Activated T-cell treated with anti-CD3 and anti-CD28 coated beads, Interleukin-2, amount 50 U/mL, for 72 hours (primary cell): ENCODE measurements around the gene LPIN1. TPM values are rescaled to one million over a fixed set of nuclear protein-coding genes. Genes with fewer than 3 reads are reported as not detected.

Source experiments
- ATAC-seq, 2 donors: fragments of 150-1000 bp; cut with Tn5 transposase; replicated peaks in 1 of 2; 2 replicates each; pipeline ENCODE4 v1.10.0; 2021; ENCODE audit warnings: moderate library complexity in 2 of 2, mild to moderate bottlenecking in 1 of 2
- DNase-seq, 2 donors: peaks; one replicate each; pipeline ENCODE4 v3.0.0; 2021 to 2022; ENCODE audit warnings: mixed read lengths in 1 of 2
- H3K27ac Mint-ChIP-seq: one replicate; pipeline ENCODE4 v1.8.0; 2022; ENCODE audit warnings: mild to moderate bottlenecking, moderate library complexity, mixed read lengths
- H3K27me3 Mint-ChIP-seq: one replicate; pipeline ENCODE4 v1.8.0; 2022; ENCODE audit warnings: low read depth, mixed read lengths
- H3K36me3 Mint-ChIP-seq, 2 donors: one replicate each; pipeline ENCODE4 v1.8.0; 2022; ENCODE audit warnings: mixed read lengths in 2 of 2, mild to moderate bottlenecking in 1 of 2; ENCODE audit not compliant: insufficient read depth in 2 of 2
- H3K4me1 Mint-ChIP-seq: one replicate; pipeline ENCODE4 v1.8.0; 2022; ENCODE audit warnings: low read depth, mixed read lengths
- H3K4me3 Mint-ChIP-seq, 2 donors: one replicate each; pipeline ENCODE4 v1.8.0; 2022; ENCODE audit warnings: mild to moderate bottlenecking in 2 of 2, mixed read lengths in 2 of 2, moderate library complexity in 2 of 2
- H3K9me3 Mint-ChIP-seq, 2 donors: one replicate each; pipeline ENCODE4 v1.8.0; 2022; ENCODE audit warnings: mixed read lengths in 2 of 2
- total RNA-seq, 2 donors: library from RNA; stranded (reverse); gene quantifications; one replicate each; pipeline ENCODE4 v1.2.3, GENCODE V29; 2022

The LPIN1 gene
- total RNA-seq, 2 donors from 2014 or later = 45.4 to 63.2 TPM

DNA sequence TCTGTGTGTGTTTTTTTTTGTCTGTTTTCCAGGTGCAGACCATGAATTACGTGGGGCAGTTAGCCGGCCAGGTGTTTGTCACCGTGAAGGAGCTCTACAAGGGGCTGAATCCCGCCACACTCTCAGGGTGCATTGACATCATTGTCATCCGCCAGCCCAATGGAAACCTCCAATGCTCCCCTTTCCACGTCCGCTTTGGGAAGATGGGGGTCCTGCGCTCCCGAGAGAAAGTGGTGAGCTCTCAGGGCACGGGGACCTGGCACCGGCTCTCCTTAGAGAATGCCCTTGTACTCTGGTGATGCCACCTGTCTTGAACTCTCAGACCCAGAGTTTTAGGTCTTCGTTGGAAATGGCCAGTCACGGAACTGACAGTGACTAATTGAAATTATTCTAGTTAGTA, 19.1 kb downstream of the LPIN1 start:
- no peaks in the 10 kb centered on the region for H3K27me3 Mint-ChIP-seq
- H3K9me3 Mint-ChIP-seq = no peaks in the 10 kb centered on the region
- no peak for DNase-seq
- H3K36me3 Mint-ChIP-seq = peaks cover 3 to 25% of the 10 kb centered on the region in 2 donors
- H3K4me3 Mint-ChIP-seq = no peak overlapping the region
- no peak overlapping the region for H3K27ac Mint-ChIP-seq
- no peak for ATAC-seq
- peaks cover 12% of the 10 kb centered on the region for H3K4me1 Mint-ChIP-seq

DNA sequence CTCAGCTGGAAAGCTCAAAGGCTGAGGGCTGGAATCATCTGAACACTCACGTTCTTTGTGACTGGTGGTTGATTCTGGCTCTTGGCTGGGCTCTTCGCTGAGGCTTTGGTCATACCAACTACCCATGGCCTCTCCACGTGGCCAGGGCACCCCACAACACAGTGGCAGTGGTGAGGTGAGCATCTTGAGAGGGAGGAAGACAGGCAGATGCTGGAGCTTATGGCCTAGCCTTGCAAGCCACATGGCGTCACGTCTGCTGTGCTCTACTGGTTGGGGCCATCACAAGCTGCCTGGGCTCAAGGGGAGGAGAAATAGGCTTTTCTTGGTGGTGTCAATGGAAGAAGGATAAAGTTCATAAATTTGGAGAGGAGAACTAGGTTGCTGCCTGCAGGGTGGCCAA, 19.6 kb downstream of the LPIN1 start:
- ATAC-seq (no peak), DNase-seq (no peak)
- Mint-ChIP-seq H3K4me1 (peaks cover 10% of the 10 kb centered on the region), H3K4me3 (no peak overlapping the region), H3K9me3 (no peaks in the 10 kb centered on the region), H3K27ac (no peak overlapping the region), H3K36me3 (peaks cover 3 to 25% of the 10 kb centered on the region in 2 donors), H3K27me3 (no peaks in the 10 kb centered on the region)

DNA sequence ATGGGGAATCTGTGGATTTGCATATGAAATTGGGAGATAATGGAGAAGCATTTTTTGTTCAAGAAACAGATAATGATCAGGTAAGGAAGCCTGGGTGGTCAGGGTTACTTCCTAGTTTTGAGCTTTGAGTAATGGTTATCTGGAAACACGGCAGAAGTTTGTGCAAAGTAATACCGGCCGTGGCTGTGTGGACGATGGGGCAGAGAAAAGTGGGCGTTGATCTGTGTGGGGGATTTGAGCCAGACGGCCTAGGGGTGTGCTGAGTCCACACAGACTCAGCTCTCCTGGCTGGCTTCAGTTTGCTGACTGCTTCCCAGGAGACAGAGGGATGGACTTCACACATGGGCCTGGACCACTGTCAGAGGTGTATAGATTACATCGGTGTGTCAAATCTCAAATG, 21.3 kb downstream of the LPIN1 start:
- no peak for ATAC-seq

DNA sequence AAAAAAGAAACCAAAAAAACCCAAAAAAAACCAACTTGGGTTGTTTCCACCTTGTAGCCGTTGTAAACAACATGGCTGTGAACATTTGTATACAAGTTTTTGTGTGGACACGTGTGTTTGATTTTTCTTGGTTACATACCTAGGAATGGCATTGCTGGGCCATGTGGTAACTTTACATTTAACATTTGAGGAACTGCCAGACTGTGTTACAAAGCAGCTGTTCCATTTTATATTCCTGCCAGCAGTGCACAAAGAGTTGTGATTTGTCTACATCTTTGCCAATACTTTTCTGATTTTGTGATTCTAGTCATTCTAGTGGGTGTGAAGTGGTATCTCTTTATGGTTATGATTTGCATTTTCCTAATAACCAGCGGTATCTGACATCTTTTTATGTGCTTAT, 22.5 kb downstream of the LPIN1 start:
- no peak for ATAC-seq
- Mint-ChIP-seq H3K27me3 (no peaks in the 10 kb centered on the region), H3K27ac (peak overlapping the region; percentile 64), H3K36me3 (peaks cover 8 to 33% of the 10 kb centered on the region in 2 donors), H3K4me1 (peaks cover 13% of the 10 kb centered on the region), H3K4me3 (no peak overlapping the region), H3K9me3 (no peaks in the 10 kb centered on the region)
- no peak for DNase-seq

More for the DNA sequence above, 21.3 kb downstream of the LPIN1 start:
- Mint-ChIP-seq H3K9me3 (no peaks in the 10 kb centered on the region), H3K4me3 (no peak overlapping the region), H3K4me1 (peaks cover 6% of the 10 kb centered on the region), H3K27me3 (no peaks in the 10 kb centered on the region), H3K36me3 (peaks cover 6 to 27% of the 10 kb centered on the region in 2 donors), H3K27ac (no peak overlapping the region)
- no peak for DNase-seq

DNA sequence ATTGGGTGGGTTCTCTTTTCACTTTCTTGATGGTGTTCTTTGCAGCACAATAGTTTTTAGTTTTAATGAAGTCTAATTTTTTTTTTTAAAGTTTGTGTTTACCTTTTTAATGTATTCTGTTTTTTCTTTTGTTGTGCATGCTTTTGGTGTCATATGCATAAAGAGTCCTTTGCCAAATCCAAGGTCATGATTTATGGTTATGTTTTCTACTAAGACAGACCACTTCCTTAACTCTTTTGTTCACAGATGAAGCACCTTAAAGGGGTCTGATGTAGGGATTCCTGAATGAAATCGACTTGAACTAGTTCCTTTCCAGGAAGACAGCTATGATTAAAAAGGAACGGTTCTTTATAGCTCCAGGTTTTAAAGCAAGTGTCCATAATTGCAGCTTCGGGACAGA, 23.1 kb downstream of the LPIN1 start:
- peaks cover 13 to 38% of the 10 kb centered on the region in 2 donors for H3K36me3 Mint-ChIP-seq
- H3K27ac Mint-ChIP-seq = peak overlapping the region; percentile 64
- no peak for DNase-seq

DNA sequence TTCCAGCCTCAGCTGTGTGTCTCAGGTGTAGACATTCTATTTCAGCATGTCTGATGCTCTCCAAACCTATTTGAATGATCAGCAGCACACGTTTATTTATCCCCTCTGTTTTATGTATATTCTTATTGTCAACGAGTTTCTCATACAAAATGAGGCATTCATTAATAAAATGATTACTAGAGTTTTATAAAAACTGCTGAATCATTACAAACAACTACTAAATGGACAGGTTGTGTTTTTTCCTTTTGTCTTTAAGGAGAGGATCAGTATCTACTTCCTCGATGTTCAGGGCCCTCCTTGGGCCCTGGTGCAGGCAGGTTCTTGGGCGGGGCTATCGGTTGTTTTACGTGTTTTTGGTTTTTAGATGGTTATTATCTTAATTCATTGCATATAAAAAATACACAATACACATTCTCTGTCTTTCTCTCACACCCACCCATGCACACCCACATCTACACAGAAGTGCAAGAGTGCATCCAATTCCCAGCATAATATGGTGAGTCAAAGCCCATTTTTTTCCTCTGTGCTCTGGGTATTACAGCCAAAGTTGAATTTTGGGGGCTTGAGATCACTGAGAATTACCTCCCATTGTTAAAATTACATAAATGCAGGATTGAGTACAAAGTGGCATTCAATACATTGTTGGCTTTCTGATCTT, 24.2 kb downstream of the LPIN1 start:
- Mint-ChIP-seq H3K36me3 (peaks cover 16 to 40% of the 10 kb centered on the region in 2 donors), H3K4me1 (peaks cover 29% of the 10 kb centered on the region), H3K9me3 (no peaks in the 10 kb centered on the region), H3K27ac (peak overlapping the region; percentile 82), H3K4me3 (no peak overlapping the region), H3K27me3 (no peaks in the 10 kb centered on the region)
- DNase-seq = no peak
- ATAC-seq = no peak

More for the DNA sequence above, 23.1 kb downstream of the LPIN1 start:
- no peak for ATAC-seq
- H3K9me3 Mint-ChIP-seq = no peaks in the 10 kb centered on the region
- H3K4me1 Mint-ChIP-seq = peaks cover 18% of the 10 kb centered on the region
- H3K4me3 Mint-ChIP-seq = no peak overlapping the region
- no peaks in the 10 kb centered on the region for H3K27me3 Mint-ChIP-seq

DNA sequence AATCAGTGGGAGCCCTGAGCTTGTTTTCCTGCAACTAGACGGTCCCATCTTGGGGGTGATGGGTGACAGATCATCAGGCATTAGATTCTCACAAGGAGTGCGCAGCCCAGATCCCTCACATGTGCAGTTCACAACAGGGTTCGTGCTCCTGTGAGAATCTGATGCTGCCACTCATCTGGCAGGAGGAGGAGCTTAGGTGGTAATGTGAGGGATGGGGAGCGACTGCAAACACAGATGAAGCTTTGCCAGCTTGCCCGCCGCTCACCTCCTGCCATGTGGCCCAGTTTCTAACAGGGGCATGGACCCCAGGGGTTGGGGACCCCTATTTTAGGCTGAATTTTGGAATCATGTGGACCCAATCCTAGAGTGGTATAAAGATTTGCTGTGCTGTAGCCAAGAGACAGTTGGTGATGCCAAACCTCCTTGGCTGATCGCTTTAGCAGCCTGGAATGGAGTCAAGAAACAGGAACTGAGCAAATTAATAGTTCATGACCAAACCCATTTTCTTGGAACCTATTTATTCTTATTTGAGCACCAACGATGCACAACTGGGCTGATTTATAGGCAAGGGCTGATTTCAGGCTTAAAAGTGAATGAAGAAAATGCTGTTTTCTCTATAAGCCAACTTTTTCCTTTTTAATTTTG, 25.7 kb downstream of the LPIN1 start:
- peaks cover 16 to 30% of the 10 kb centered on the region in 2 donors for H3K36me3 Mint-ChIP-seq

DNA sequence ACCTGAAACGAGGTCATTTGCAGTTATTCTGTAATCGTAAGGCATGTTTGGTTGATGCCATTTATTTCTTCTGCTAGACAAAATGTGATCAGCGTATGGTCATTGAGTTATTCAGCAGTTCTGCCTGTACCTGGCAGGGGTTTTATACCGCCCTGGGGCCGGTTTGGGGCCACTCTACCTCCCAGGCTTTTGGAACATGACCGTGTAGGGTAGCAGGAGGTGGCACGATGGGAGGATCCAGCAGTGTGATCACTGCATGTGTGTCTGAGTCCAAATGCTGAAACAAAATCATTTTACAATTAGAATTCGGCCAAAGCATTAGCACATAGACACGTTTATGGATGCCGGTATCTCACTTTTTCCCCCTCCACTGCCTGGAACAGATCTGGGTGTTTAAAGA, 26.7 kb downstream of the LPIN1 start:
- H3K27me3 Mint-ChIP-seq = no peaks in the 10 kb centered on the region
- H3K4me3 Mint-ChIP-seq = no peak overlapping the region
- H3K9me3 Mint-ChIP-seq = no peaks in the 10 kb centered on the region
- peaks cover 44% of the 10 kb centered on the region for H3K4me1 Mint-ChIP-seq
- H3K36me3 Mint-ChIP-seq = peaks cover 13 to 26% of the 10 kb centered on the region in 2 donors
- DNase-seq (no peak), ATAC-seq (no peak)
- H3K27ac Mint-ChIP-seq = peak overlapping the region; percentile 18

More for the DNA sequence above, 25.7 kb downstream of the LPIN1 start:
- DNase-seq = no peak
- Mint-ChIP-seq H3K9me3 (no peaks in the 10 kb centered on the region), H3K27ac (no peak overlapping the region), H3K4me1 (peaks cover 34% of the 10 kb centered on the region), H3K27me3 (no peaks in the 10 kb centered on the region), H3K4me3 (no peak overlapping the region)
- no peak for ATAC-seq

DNA sequence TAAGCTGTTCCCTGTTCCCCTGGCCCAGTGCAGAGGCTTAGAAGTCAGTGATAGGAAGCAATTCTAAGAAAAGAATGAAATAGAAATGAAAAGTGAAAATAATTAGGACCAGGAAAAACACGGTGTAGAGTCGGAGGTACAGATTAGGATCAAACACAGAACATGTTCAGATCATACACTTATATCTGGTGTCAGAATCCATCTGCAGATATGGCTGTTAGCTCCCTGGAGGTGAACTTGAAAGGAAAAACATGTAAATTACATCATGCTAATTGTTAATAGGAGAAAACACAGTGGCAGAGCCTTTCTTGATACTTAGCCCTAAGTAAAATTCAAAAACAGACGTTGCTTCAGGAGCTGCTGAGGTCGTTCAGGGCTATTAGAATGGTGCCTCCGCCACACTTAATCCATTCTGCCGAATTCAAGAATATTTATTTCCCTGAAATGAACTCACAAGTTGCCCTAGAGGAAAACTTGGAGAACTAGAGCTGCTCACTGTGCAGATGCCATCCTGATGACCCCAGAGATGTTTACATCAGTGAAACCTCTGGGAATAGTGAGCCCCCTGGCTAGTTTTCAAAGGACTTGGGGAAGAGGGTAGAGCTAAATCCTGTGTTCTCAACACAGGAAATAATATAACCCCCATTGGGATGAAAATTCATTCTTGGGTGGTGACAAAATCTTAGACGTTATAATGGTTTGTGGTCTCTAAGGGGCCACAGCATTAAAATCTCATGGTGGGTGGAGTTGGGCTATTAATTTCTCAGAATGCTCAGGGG, 27.5 kb downstream of the LPIN1 start:
- Mint-ChIP-seq H3K4me3 (peak overlapping the region in 1 of 2 donors; percentile 54), H3K4me1 (peaks cover 52% of the 10 kb centered on the region), H3K27me3 (no peaks in the 10 kb centered on the region), H3K36me3 (peaks cover 13 to 22% of the 10 kb centered on the region in 2 donors), H3K9me3 (no peaks in the 10 kb centered on the region), H3K27ac (peak overlapping the region; percentile 92)
- ATAC-seq (no peak), DNase-seq (no peak)

DNA sequence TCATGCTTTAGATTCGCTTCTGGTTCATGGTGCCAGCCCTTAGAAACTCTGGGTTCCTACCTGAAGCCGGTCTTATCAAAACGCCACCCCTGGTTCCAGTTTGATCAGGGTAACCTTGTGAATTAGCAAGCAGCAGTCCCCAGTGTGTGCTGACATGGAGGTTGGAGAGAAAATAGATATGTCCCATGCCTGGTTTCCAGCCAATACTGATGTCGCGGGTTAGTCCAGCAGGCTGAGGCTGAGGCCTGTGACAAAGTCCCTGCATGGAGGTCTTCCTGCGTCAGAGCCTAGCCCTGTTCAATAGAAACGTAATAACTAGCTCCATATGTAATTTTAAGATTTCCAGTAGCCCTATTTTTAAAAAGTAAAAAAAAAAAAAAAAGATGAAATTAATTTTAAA, 28.2 kb downstream of the LPIN1 start:
- Mint-ChIP-seq H3K27ac (peak overlapping the region; percentile 92), H3K4me1 (peaks cover 59% of the 10 kb centered on the region), H3K36me3 (peaks cover 13 to 24% of the 10 kb centered on the region in 2 donors), H3K9me3 (no peaks in the 10 kb centered on the region), H3K4me3 (peak overlapping the region in 1 of 2 donors; percentile 15), H3K27me3 (no peaks in the 10 kb centered on the region)
- ATAC-seq (no peak), DNase-seq (no peak)

DNA sequence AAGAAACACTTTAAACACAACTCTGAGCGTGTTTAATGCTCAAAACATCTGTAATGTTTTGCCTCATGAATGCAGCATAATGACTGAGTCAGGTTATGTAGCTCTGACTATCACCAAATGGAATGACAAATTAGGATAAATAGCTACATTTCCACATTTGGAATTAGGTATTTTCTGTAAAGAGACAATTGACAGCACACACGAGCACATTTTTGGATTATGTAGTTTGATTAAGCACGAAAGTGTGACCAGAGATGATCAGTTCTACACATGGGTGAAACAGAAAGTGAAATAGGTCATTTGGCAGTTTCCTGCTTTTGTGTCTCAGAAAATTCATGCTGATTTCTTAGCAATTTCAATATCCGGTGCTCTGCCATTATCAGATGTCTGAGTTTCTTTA, 29.0 kb downstream of the LPIN1 start:
- Mint-ChIP-seq H3K4me1 (peaks cover 59% of the 10 kb centered on the region), H3K9me3 (no peaks in the 10 kb centered on the region), H3K27ac (peak overlapping the region; percentile 46), H3K4me3 (peak overlapping the region; percentile 55 to 81), H3K27me3 (no peaks in the 10 kb centered on the region), H3K36me3 (peaks cover 13 to 28% of the 10 kb centered on the region in 2 donors)
- ATAC-seq (peak; percentile 77 to 79), DNase-seq (peak in 1 of 2 donors; percentile 19)

DNA sequence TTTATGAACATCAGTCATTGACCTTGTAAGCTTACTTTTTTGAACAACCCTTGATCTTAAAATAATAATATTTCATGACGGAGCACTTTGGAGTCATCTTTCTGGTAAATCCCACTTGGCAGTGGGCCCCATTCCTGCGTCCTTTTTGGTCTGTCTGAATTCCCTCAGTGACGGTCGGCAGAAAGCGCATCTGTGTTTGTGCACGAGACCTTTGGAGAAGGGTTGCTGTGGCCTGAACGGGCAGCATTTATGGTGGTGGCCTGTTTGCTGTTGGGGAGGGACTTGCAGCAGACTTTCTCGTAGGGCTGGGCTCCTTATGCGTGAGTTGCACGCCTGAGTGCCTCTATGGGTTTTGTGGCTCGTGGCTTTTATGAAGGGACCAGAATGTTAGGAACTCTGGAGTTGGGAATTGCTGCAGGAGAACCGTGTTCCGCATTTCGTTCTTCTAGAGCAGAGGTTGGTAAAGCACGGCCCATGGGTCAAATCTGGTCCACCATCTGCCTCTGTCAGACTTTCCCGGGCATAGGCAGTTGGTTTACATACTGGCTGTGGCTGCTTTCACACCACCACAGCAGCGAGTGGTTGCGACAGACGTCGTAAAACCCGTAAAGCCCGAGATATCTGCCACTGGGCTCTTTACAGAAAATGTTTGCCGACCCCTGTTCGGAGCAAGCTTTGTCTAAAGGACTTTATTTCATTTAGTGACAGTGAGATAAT, 30.8 kb downstream of the LPIN1 start:
- peak overlapping the region; percentile 47 for H3K27ac Mint-ChIP-seq
- H3K36me3 Mint-ChIP-seq = peaks cover 10 to 32% of the 10 kb centered on the region in 2 donors
- peaks cover 54% of the 10 kb centered on the region for H3K4me1 Mint-ChIP-seq
- H3K9me3 Mint-ChIP-seq = no peaks in the 10 kb centered on the region
- no peak for ATAC-seq
- H3K27me3 Mint-ChIP-seq = no peaks in the 10 kb centered on the region
- H3K4me3 Mint-ChIP-seq = peak overlapping the region in 1 of 2 donors; percentile 69
- no peak for DNase-seq
